Effector memory CD8-positive, alpha-beta T cell (primary cell): Measurements from ENCODE around the gene IER2.
"Not testable (repeated sequence)": the region's sequence is repeated elsewhere in the genome, so short reads cannot be mapped to it uniquely, and the experiment has no call there.

Source experiments
- ATAC-seq: fragments of 150-1000 bp; cut with Tn5 transposase; replicated peaks from 2 replicates; pipeline ENCODE4 v1.10.0; 2021; ENCODE audit warnings: mild to moderate bottlenecking, moderate library complexity
- DNase-seq, 3 experiments: peaks; one replicate each; pipeline ENCODE4 v3.0.0; 2021
- H3K27ac Mint-ChIP-seq, 2 donors: one replicate each; pipeline ENCODE4 v1.8.0; 2022; ENCODE audit warnings: mild to moderate bottlenecking in 2 of 2, mixed read lengths in 2 of 2, moderate library complexity in 2 of 2
- H3K27me3 Mint-ChIP-seq, 2 donors: one replicate each; pipeline ENCODE4 v1.8.0; 2022; ENCODE audit warnings: mixed read lengths in 2 of 2
- H3K36me3 Mint-ChIP-seq: one replicate; pipeline ENCODE4 v1.8.0; 2022; ENCODE audit warnings: mild to moderate bottlenecking, moderate library complexity, mixed read lengths; ENCODE audit not compliant: insufficient read depth
- H3K4me1 Mint-ChIP-seq, 2 donors: one replicate each; pipeline ENCODE4 v1.8.0; 2022; ENCODE audit warnings: low read depth in 2 of 2, mixed read lengths in 2 of 2
- H3K4me3 Mint-ChIP-seq, 2 donors: one replicate each; pipeline ENCODE4 v1.8.0; 2022; ENCODE audit warnings: mild to moderate bottlenecking in 2 of 2, mixed read lengths in 2 of 2, moderate library complexity in 2 of 2
- H3K9me3 Mint-ChIP-seq, 2 donors: one replicate each; pipeline ENCODE4 v1.8.0; 2022; ENCODE audit warnings: mixed read lengths in 2 of 2

Gene IER2

DNA sequence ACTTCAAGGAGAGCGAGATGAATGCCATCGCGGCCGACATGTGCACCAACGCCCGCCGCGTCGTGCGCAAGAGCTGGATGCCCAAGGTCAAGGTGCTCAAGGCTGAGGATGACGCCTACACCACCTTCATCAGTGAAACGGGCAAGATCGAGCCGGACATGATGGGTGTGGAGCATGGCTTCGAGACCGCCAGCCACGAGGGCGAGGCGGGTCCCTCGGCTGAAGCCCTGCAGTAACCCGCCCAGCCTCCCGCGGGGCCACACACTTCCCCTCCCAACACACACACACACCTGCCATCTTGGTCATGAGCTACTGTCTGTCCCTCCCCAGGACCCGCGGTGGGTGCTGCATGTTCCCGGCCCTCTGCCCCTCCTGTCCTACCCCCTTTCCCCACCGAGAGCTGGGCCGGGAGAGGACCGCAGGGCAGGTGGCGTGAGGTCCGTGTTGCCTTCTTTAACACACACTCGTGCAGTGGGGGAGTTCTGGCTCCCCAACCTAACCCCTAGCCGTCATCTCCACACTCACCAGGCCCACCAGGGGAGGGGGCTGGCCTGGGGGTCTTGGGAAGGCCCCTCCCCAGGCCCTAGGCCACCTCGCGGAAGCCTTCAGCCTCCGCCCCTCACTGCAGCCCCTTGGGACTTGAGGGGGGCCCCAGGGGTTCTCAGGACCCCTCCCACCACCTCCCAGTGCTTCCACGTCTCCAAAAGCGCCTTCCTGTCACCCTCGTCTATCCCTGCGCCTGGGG lies 11.9 kb upstream of the IER2 start:
- no peak for DNase-seq
- peaks cover 20% of the 10 kb centered on the region for H3K36me3 Mint-ChIP-seq
- no peaks in the 10 kb centered on the region for H3K27me3 Mint-ChIP-seq
- no peaks in the 10 kb centered on the region for H3K9me3 Mint-ChIP-seq
- no peak for ATAC-seq
- H3K4me1 Mint-ChIP-seq, result peaks cover 2 to 7% of the 10 kb centered on the region in 2 donors
- no peak overlapping the region for H3K27ac Mint-ChIP-seq
- no peak overlapping the region for H3K4me3 Mint-ChIP-seq

DNA sequence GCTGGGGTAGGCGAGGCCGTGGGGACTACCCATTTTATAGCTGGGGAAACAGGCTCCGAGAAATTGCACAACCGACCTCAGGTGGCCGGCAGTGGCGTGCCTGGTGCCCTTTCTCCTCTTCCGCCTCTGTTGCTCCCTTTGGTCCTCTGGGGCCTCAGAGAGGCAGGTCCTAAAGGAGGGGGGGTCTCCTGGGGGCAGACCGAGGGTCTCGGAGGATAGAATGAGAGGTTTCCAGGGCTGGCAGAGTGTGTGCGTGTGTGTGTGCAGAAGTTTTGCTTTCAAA lies 11.4 kb upstream of the IER2 start:
- Mint-ChIP-seq H3K9me3 (no peaks in the 10 kb centered on the region), H3K36me3 (peaks cover 20% of the 10 kb centered on the region), H3K27ac (no peak overlapping the region), H3K27me3 (no peaks in the 10 kb centered on the region), H3K4me1 (peaks cover 0 to 5% of the 10 kb centered on the region in 2 donors), H3K4me3 (no peak overlapping the region)
- DNase-seq, result no peak
- no peak for ATAC-seq

DNA sequence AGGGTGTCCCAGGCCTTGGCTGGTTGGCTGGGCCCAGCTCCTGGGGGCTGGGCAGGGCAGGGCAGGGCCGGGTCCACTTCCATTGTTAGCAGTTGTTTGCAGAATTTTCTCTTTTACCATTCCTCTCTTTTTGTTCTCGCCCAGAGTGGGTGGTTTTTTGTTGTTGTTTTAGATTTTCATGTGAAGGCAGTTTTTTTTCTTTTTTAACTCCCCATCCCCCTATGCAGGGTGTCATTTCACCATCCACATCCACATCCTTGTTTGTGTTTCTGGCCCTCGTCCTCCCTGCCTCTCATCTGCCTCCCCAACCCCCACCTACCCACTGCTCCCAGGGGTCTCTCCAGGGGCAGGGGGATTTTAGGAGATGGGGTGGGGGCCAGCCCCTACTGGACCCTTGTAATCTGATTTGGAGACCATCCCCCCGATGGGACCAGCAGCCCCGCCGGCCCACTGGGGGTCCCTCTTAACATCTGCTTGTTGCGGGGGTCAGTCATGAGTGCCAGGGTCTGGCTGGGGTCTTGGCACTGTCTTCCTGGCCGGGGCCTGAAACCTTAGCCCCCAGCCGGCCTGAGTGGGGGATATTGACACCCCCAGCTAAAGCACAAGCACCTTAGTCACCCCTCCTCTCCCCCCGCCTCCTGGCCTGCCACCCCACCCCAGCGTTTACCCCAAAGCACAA lies 10.4 kb upstream of the IER2 start:
- no peak for DNase-seq
- no peak for ATAC-seq
- Mint-ChIP-seq H3K27me3 (no peaks in the 10 kb centered on the region), H3K27ac (peak overlapping the region in 1 of 2 donors; percentile 41), H3K36me3 (peaks cover 17% of the 10 kb centered on the region), H3K9me3 (no peaks in the 10 kb centered on the region), H3K4me1 (no peaks in the 10 kb centered on the region), H3K4me3 (no peak overlapping the region)

DNA sequence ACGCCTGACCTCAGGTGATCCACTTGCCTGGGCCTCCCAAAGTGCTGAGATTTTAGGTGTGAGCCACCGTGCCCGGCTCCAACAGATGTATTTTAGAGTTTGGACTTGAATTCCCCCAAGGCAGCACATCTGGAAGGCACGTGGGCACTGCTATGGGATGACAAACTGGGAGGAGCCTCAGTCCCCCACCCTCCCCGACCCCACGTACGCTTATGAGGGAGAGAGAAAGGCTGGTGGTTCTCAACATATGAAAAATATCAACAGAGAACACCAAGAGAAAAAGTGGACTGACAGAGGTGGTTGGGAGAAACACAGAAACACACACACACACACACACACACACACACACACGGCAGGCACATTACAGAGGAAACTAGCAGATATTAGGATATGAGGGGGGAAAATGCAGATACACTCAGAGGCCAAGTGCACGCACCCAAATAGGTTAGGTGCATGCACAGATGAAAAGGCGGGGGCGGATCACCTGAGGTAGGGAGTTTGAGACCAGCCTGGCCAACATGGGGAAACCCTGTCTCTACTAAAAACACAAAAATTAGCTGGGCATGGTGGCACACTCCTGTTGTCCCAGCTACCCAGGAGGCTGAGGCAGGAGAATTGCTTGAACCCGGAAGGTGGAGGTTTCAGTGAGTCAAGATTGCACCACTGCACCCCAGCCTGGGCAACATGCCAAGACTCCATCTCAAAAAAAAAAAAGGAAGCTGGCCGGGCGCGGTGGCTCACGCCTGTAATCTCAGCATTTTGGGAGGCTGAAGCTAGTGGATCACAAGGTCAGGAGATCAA lies 3.2 kb upstream of the IER2 start:
- H3K4me3 Mint-ChIP-seq, result no peak overlapping the region
- peaks cover 30% of the 10 kb centered on the region for H3K36me3 Mint-ChIP-seq
- H3K9me3 Mint-ChIP-seq, result no peaks in the 10 kb centered on the region
- ATAC-seq, result no peak
- no peaks in the 10 kb centered on the region for H3K27me3 Mint-ChIP-seq
- peak overlapping the region in 1 of 2 donors; percentile 85 for H3K27ac Mint-ChIP-seq
- DNase-seq, result no peak
- peaks cover 22 to 32% of the 10 kb centered on the region in 2 donors for H3K4me1 Mint-ChIP-seq

DNA sequence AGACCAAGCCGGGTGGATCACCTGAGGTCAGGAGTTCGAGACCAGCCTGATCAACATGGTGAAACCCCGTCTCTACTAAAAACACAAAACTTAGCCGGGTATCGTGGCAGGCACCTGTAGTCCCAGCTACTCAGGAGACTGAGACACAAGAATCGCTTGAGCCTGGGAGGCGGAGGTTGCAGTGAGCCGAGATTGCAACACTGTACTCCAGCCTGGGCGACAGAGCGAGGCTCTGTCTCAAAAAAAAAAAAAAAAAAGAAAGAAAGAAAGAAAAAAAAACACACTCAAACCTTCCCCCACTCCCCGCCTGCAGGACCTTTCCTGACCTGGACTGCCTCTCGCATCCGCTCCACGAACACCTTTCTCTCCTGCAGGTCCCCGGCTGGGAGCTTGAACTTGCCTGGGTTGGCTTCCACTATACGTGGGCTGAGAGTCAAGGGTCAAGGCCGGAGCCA lies 1.0 kb upstream of the IER2 start:
- Mint-ChIP-seq H3K4me3 (peak overlapping the region; percentile 94 to 99), H3K36me3 (peaks cover 52% of the 10 kb centered on the region), H3K4me1 (peaks cover 31 to 41% of the 10 kb centered on the region in 2 donors), H3K27ac (peak overlapping the region in 1 of 2 donors; percentile 100)
- ATAC-seq, H3K9me3 Mint-ChIP-seq, H3K27me3 Mint-ChIP-seq, DNase-seq: not testable (repeated sequence)

DNA sequence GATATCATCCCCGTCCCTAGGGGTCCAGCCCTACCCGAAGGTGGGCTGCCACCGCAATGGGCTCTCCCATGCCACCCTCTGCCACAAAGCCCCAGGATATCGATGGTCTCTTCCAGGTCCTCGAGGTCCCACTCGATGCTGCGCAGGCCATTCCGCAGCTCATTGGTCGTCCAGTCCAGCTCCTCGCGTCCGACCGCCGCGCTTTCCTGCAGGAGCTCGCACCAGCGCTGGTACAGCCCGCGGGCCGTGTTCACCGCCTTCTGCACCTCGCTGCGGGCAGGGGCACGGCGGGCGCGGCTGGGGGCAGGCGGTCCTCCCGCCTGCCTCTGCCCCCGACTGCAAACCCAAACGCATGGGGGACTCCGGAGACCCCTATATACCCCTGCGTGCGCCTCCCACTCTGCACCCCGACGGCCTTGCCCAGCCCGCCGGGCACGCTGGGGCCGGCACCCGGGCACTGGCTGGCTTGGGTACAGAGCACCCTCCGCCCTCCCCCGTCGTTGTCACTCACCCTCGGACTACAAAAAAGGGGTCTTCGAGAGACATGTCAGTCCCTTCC lies 504 bp upstream of the IER2 start:
- peak overlapping the region; percentile 100 for H3K27ac Mint-ChIP-seq
- ATAC-seq, result peak; percentile 2

DNA sequence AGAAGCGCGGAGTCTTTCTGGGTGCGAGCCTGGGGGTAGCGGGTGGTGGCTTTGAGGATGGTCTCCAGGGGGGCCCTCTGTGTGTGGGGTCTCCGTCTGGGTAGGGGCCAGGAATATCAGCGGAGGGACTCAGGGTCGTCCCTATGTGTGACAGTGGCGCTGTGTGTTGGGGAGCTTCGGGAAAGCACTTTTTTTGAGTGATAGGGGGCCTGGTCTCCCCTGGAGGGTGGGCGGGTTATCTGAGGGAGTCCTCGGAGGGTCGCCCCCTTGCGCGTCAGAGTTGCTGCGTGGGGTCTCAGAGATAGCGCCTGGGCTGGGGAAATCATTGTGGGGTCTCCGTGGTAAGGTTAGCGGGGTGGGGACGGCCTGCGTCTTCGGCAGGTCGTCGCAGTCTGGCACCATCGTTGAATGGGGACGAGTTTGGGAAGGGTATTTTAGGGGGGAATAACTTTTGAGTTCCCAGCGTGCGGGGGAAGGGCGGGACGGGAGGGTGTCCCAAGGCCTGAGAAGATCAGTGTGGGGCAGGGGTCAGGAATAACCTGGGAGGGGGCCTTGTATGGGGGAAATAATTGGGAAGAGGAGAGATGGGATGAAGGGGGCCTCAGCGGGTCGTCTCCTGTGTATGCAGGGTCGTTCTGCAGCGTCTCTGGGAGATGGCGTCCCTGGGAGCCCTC lies 857 bp downstream of the IER2 start:
- ATAC-seq, result peak; percentile 6
- no peaks in the 10 kb centered on the region for H3K27me3 Mint-ChIP-seq
- H3K4me3 Mint-ChIP-seq, result peak overlapping the region; percentile 94 to 99
- peak; percentile 8 to 27 (median 9) for DNase-seq
- H3K9me3 Mint-ChIP-seq, result no peaks in the 10 kb centered on the region
- H3K36me3 Mint-ChIP-seq, result peaks cover 68% of the 10 kb centered on the region
- H3K4me1 Mint-ChIP-seq, result peaks cover 42 to 45% of the 10 kb centered on the region in 2 donors
- H3K27ac Mint-ChIP-seq, result peak overlapping the region; percentile 100

More for the DNA sequence above, 504 bp upstream of the IER2 start:
- Mint-ChIP-seq H3K27me3 (no peaks in the 10 kb centered on the region), H3K9me3 (no peaks in the 10 kb centered on the region), H3K36me3 (peaks cover 57% of the 10 kb centered on the region), H3K4me1 (peaks cover 33 to 41% of the 10 kb centered on the region in 2 donors), H3K4me3 (peak overlapping the region; percentile 94 to 99)
- DNase-seq, result peak in 1 of 3 experiments; percentile 23

DNA sequence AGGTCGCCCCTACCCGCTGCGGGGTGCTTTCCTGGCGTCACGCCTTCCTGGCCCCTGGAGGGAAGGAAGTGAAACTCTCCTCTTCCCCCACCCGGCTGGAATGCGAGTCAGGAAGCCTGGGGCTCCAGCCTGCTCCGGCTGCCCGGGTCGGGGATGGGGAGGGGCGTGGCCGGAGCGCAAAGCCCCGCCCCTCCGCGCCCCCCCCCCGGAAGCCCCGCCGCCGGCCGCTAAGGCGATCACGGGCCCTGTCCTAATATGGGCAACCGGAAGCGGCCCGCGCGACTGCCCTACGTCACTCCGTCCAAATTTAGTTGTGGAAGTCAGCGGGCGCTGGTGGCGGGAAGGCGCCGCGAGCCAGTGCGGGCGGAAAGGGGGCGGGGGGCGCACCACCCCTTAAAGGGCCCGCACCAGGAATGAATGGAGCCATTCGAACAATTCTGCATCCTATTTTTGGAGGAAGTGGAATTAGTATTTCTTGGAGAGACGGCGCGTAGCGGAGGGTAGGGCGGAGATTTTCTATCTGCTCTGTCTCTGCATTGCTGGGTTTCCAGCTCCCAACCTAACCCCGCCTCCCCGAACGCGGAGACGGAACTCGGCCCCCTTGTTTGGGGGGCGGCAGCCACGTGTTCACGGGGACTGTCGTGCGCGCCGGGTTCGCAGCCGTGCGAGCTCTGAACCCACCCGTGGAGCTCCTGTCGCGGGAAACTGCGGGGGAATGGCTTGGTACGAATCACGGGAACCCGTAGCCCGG lies 1.6 kb downstream of the IER2 start:
- Mint-ChIP-seq H3K27me3 (no peaks in the 10 kb centered on the region), H3K4me1 (peaks cover 49 to 50% of the 10 kb centered on the region in 2 donors), H3K27ac (peak overlapping the region; percentile 100), H3K4me3 (peak overlapping the region; percentile 94 to 99), H3K9me3 (no peaks in the 10 kb centered on the region), H3K36me3 (peaks cover 75% of the 10 kb centered on the region)
- DNase-seq, result peak; percentile 93 to 95 (median 95)
- peak; percentile 51 for ATAC-seq

DNA sequence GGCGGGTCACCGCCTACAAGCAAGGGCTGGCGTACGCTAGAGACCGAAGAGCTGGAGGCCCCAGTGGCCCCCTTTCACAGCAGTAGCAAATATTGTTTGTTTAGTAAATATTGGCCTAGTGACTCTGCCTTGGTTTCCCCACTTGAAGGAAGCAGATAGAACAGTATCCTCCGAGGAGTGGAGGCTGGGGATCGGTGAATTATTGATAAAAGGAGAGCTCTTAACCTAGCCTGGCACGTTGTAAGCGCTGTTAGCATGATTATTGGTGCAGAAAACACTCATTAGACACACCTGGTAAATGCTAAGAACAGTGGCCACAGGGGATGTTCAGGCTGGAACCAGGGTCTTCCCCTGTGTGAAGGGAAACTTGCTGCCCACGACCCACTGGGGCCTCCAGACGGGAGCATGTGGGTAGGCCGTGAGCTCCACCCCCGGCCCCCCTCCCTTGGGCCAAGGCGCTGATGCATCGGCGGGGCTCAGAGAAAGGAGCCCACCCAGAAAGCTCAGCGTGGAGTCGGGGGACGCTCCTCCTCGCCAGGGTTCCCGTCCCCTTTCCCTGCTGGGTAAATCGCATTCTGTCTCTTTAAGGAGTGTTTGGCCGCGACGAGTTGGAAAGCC lies 2.3 kb downstream of the IER2 start:
- Mint-ChIP-seq H3K27me3 (no peaks in the 10 kb centered on the region), H3K36me3 (peaks cover 75% of the 10 kb centered on the region), H3K4me3 (peak overlapping the region; percentile 94 to 99), H3K9me3 (no peaks in the 10 kb centered on the region), H3K4me1 (peaks cover 52 to 53% of the 10 kb centered on the region in 2 donors), H3K27ac (peak overlapping the region; percentile 100)
- DNase-seq (no peak), ATAC-seq (no peak)

DNA sequence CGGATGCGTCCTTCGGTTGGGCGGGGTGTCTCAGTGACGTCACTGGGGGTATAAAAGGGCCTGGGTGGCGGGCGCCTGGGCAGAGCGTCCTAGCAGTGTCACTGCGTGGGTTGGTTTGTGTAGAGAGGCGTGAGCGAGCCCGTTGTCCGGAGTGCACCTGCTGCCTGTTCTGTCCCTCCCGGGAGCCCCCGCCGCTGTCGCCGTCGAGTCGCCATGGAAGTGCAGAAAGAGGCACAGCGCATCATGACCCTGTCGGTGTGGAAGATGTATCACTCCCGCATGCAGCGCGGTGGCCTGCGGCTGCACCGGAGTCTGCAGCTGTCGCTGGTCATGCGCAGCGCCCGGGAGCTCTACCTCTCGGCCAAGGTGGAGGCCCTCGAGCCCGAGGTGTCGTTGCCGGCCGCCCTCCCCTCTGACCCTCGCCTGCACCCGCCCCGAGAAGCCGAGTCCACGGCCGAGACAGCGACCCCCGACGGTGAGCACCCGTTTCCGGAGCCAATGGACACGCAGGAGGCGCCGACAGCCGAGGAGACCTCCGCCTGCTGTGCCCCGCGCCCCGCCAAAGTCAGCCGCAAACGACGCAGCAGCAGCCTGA lies 2.9 kb downstream of the IER2 start:
- DNase-seq, result peak; percentile 98 to 99 (median 99)
- H3K4me1 Mint-ChIP-seq, result peaks cover 55 to 57% of the 10 kb centered on the region in 2 donors
- H3K27me3 Mint-ChIP-seq, result no peaks in the 10 kb centered on the region
- H3K9me3 Mint-ChIP-seq, result no peaks in the 10 kb centered on the region
- ATAC-seq, result peak; percentile 26
- peak overlapping the region; percentile 94 to 99 for H3K4me3 Mint-ChIP-seq
- peak overlapping the region; percentile 100 for H3K27ac Mint-ChIP-seq
- H3K36me3 Mint-ChIP-seq, result peaks cover 75% of the 10 kb centered on the region

DNA sequence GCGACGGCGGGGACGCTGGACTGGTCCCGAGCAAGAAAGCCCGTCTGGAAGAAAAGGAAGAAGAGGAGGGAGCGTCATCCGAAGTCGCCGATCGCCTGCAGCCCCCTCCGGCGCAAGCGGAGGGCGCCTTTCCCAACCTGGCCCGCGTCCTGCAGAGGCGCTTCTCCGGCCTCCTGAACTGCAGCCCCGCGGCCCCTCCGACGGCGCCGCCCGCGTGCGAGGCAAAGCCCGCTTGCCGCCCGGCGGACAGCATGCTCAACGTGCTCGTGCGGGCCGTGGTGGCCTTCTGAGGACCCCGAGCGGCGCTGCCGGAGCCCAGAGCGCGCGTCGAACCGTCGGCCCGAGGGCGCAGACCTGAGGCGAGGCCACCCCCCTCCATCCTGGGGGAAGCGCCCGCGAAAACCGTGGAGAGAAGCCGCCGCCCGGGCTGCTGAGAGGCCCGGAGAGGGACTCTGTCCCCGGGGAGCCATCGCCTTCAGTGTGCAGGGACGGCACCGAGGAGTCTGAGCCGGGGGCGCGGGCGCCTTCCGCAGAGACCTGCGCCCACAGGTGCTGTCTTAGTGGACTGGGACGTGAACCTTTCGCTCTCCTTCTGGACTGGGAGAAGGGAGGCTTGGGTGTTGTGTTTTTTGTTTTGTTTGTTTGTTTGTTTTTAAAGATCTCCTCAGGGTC lies 3.5 kb downstream of the IER2 start:
- no peaks in the 10 kb centered on the region for H3K9me3 Mint-ChIP-seq
- H3K36me3 Mint-ChIP-seq, result peaks cover 78% of the 10 kb centered on the region
- ATAC-seq (no peak), DNase-seq (peak in 2 of 3 experiments; percentile 24 to 26)
- peak overlapping the region; percentile 94 to 99 for H3K4me3 Mint-ChIP-seq
- H3K27ac Mint-ChIP-seq, result peak overlapping the region; percentile 100
- H3K4me1 Mint-ChIP-seq, result peaks cover 57% of the 10 kb centered on the region in 2 donors
- no peaks in the 10 kb centered on the region for H3K27me3 Mint-ChIP-seq
